CD4-positive, CD25-positive, alpha-beta regulatory T cell (primary cell): ENCODE results near the gene SLC25A34. TPM values are rescaled to one million over a fixed set of nuclear protein-coding genes. Genes with fewer than 3 reads are reported as not detected.

ENCODE experiments used
- ATAC-seq, 2 donors: fragments of 150-1000 bp; cut with Tn5 transposase; one replicate each; pipeline ENCODE4 v1.10.0; 2021; ENCODE audit warnings: low read depth in 2 of 2, moderate number of reproducible peaks in 2 of 2, moderate library complexity in 1 of 2
- DNase-seq, 3 donors: peaks; one replicate each; pipeline versions ENCODE4 v3.0.0 to v3.0.0-alpha.2; 2012 to 2022; ENCODE audit warnings: mixed read lengths in 1 of 3
- H3K27ac ChIP-seq: one replicate; pipeline ENCODE4 v1.7.0; 2013; ENCODE audit warnings: mild to moderate bottlenecking, low read length; ENCODE audit not compliant: insufficient read depth, poor library complexity, severe bottlenecking
- H3K27me3 ChIP-seq: one replicate; pipeline ENCODE4 v1.7.0; 2013; ENCODE audit warnings: low read length; ENCODE audit not compliant: control insufficient read depth, insufficient read depth
- H3K36me3 ChIP-seq: one replicate; pipeline ENCODE4 v1.7.0; 2013; ENCODE audit warnings: mild to moderate bottlenecking, low read length, moderate library complexity; ENCODE audit not compliant: control insufficient read depth, insufficient read depth
- H3K4me1 ChIP-seq: 2 replicates; pipeline ENCODE4 v1.7.0; 2013; ENCODE audit warnings: mild to moderate bottlenecking, low read length; ENCODE audit not compliant: insufficient read depth, control insufficient read depth, poor library complexity, severe bottlenecking
- H3K4me3 ChIP-seq: one replicate; pipeline ENCODE4 v1.7.0; 2013; ENCODE audit warnings: low read depth, mild to moderate bottlenecking, low read length, moderate library complexity
- H3K9me3 ChIP-seq, 2 experiments: 1 replicate in 1 of 2; 2 replicates in 1 of 2; pipeline ENCODE4 v1.7.0; 2013; ENCODE audit warnings: low read length in 2 of 2, mild to moderate bottlenecking in 1 of 2, moderate library complexity in 1 of 2; ENCODE audit not compliant: control insufficient read depth in 2 of 2
- H3K27ac Mint-ChIP-seq, 3 donors: one replicate each; pipeline ENCODE4 v1.8.0; 2020 to 2022; ENCODE audit warnings: mild to moderate bottlenecking in 3 of 3, mixed read lengths in 3 of 3, moderate library complexity in 2 of 3
- H3K27me3 Mint-ChIP-seq: one replicate; pipeline ENCODE4 v1.8.0; 2022; ENCODE audit warnings: mild to moderate bottlenecking, mixed read lengths
- H3K36me3 Mint-ChIP-seq: one replicate; pipeline ENCODE4 v1.8.0; 2020; ENCODE audit warnings: mixed read lengths
- H3K4me1 Mint-ChIP-seq, 4 donors: one replicate each; pipeline ENCODE4 v1.8.0; 2020 to 2022; ENCODE audit warnings: mixed read lengths in 4 of 4, mild to moderate bottlenecking in 1 of 4
- H3K4me3 Mint-ChIP-seq, 4 donors: one replicate each; pipeline ENCODE4 v1.8.0; 2020 to 2022; ENCODE audit warnings: mild to moderate bottlenecking in 4 of 4, mixed read lengths in 4 of 4, moderate library complexity in 3 of 4
- H3K9me3 Mint-ChIP-seq, 7 donors: one replicate each; pipeline ENCODE4 v1.8.0; 2020 to 2022; ENCODE audit warnings: mixed read lengths in 7 of 7, mild to moderate bottlenecking in 3 of 7, moderate library complexity in 2 of 7
- polyA plus RNA-seq, 4 donors: library from polyadenylated mRNA; unstranded; fragments of 300-500 nt; fragmentation: Illumina TruSeq; gene quantifications; one replicate each; pipeline ENCODE4 v1.2.3, GENCODE V29; 2021
- total RNA-seq: library from RNA; stranded (reverse); gene quantifications from one replicate; pipeline ENCODE4 v1.2.3, GENCODE V29; 2022

SLC25A34 gene
- total and polyA plus RNA-seq, 5 donors from 2014 or later = 1.8 TPM; not detected in 4

DNA sequence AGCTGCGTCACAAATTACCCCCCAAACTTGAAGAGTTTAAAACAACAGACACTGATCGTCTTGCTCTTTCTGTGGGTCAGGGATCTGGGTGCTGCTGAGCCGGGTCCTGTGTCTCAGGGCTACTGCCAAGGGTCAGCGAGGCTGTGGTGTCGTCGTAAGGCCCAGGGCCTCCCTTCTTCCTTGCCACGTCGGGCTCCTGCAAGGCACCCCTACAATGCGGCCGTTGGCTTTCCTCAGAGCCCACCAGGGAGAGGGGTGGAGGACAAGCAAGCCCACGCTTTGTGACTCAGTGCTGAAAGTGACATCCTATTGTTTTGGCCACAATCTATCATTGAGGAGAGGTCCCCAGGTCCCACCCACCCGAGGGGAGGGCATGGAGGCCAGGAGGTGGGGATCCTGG is 14.9 kb downstream of the SLC25A34 start:
- no peak for ATAC-seq

DNA sequence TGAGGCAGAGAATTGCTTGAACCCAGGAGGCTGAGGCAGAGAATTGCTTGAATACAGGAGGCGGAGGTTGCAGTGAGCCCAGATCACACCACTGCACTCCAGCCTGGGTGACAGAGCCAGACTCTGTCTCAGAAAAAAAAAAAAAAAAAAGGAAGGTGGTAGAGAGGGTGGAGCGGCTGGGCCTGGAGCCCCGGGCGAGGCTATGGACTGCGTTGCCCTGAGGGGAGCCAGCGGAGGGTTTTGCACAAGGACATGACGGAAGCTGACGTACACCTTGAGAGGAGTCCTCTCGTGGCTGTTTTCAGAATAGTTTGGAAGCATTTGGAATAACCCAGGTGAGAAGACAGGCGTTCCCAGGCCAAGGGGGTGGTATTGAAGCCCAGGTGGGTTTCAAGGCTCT is 15.7 kb downstream of the SLC25A34 start:
- no peaks in the 10 kb centered on the region for H3K27me3 ChIP-seq
- Mint-ChIP-seq H3K9me3 (peaks cover 0 to 2% (median 0%) of the 10 kb centered on the region in 7 donors), H3K4me3 (no peak overlapping the region), H3K27ac (no peak overlapping the region), H3K36me3 (no peaks in the 10 kb centered on the region), H3K27me3 (peaks cover 20% of the 10 kb centered on the region), H3K4me1 (peaks cover 0 to 6% (median 5%) of the 10 kb centered on the region in 4 donors)
- H3K27ac ChIP-seq = no peak overlapping the region
- H3K4me3 ChIP-seq = no peak overlapping the region
- H3K36me3 ChIP-seq = no peaks in the 10 kb centered on the region
- DNase-seq (no peak), ATAC-seq (no peak)
- peaks cover 6% of the 10 kb centered on the region for H3K4me1 ChIP-seq
- H3K9me3 ChIP-seq = no peaks in the 10 kb centered on the region

More for the DNA sequence above, 14.9 kb downstream of the SLC25A34 start:
- H3K36me3 ChIP-seq = no peaks in the 10 kb centered on the region
- no peak for DNase-seq
- H3K4me3 Mint-ChIP-seq = no peak overlapping the region
- H3K4me3 ChIP-seq = no peak overlapping the region
- H3K27me3 ChIP-seq = no peaks in the 10 kb centered on the region
- no peak overlapping the region for H3K27ac Mint-ChIP-seq
- H3K27ac ChIP-seq = no peak overlapping the region
- no peaks in the 10 kb centered on the region for H3K36me3 Mint-ChIP-seq
- H3K9me3 ChIP-seq = no peaks in the 10 kb centered on the region
- peaks cover 0 to 2% (median 0%) of the 10 kb centered on the region in 7 donors for H3K9me3 Mint-ChIP-seq
- no peaks in the 10 kb centered on the region for H3K4me1 Mint-ChIP-seq
- peaks cover 12% of the 10 kb centered on the region for H3K27me3 Mint-ChIP-seq
- H3K4me1 ChIP-seq = no peaks in the 10 kb centered on the region

DNA sequence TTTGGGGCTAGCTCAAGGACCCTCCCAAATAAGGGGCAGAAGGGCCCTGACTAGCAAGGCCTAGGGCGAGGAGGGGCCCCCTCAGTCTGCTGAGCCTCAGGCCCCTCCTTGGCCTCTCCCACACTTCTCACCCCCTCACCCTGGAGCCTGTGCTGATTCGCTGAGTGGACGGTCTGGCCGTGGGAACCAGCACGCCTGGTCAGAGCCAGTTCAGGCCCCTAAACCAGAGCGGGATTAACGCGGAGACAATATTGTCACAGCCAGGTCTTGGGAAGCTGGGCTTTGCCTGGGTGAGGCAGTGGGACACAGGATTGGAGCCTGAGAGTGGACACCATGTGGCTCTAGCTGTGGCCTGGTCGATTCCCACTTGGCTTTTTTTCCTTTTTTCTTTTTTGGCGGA is 17.7 kb downstream of the SLC25A34 start:
- H3K4me3 ChIP-seq = no peak overlapping the region
- peaks cover 0 to 16% (median 8%) of the 10 kb centered on the region in 4 donors for H3K4me1 Mint-ChIP-seq
- H3K9me3 Mint-ChIP-seq = peaks cover 0 to 2% (median 0%) of the 10 kb centered on the region in 7 donors
- peaks cover 35% of the 10 kb centered on the region for H3K27me3 Mint-ChIP-seq
- no peaks in the 10 kb centered on the region for H3K9me3 ChIP-seq
- H3K27ac ChIP-seq = no peak overlapping the region
- H3K27me3 ChIP-seq = peaks cover 5% of the 10 kb centered on the region
- H3K36me3 Mint-ChIP-seq = no peaks in the 10 kb centered on the region
- H3K4me1 ChIP-seq = peaks cover 6% of the 10 kb centered on the region
- no peaks in the 10 kb centered on the region for H3K36me3 ChIP-seq
- H3K27ac Mint-ChIP-seq = peak overlapping the region in 1 of 3 donors; percentile 20
- ATAC-seq (no peak), DNase-seq (no peak)
- H3K4me3 Mint-ChIP-seq = no peak overlapping the region

- Histone ChIP-seq H3K36me3 (no peaks in the 10 kb centered on the region), H3K9me3 (no peaks in the 10 kb centered on the region), H3K4me1 (peaks cover 14% of the 10 kb centered on the region), H3K27ac (no peak overlapping the region), H3K4me3 (no peak overlapping the region), H3K27me3 (peaks cover 5% of the 10 kb centered on the region)
- ATAC-seq = no peak
- Mint-ChIP-seq H3K27ac (no peak overlapping the region), H3K27me3 (peaks cover 43% of the 10 kb centered on the region), H3K36me3 (no peaks in the 10 kb centered on the region), H3K9me3 (peaks cover 0 to 2% (median 0%) of the 10 kb centered on the region in 7 donors), H3K4me1 (peaks cover 0 to 19% (median 8%) of the 10 kb centered on the region in 4 donors), H3K4me3 (no peak overlapping the region)
- DNase-seq = no peak
Measured at GRCh38 chr1:15755021-15755645, 19.1 kb downstream of the SLC25A34 start.

DNA sequence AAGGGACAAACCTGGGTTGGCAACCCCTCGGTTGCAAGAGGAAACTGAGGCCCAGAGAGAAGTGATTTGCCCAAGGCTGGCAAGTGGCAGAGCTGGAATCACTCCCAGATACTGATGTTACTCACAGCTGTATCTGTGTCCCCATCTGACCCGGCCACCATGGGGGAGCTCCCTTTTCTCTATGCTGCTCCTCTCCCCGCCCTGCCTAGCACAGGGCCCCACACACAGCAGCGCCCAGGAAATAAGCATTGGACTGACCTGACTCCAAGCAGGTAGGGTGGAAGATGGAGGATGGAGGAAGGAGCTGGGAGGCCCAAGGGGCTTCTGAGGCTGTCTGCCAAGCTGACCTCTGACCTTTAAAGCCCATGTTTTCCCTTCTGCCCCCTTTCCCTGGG is 19.6 kb downstream of the SLC25A34 start:
- no peak overlapping the region for H3K4me3 Mint-ChIP-seq
- H3K27me3 ChIP-seq = peaks cover 5% of the 10 kb centered on the region
- no peak for ATAC-seq
- no peaks in the 10 kb centered on the region for H3K36me3 Mint-ChIP-seq
- DNase-seq = no peak
- H3K27ac ChIP-seq = no peak overlapping the region
- H3K27ac Mint-ChIP-seq = no peak overlapping the region
- peaks cover 46% of the 10 kb centered on the region for H3K27me3 Mint-ChIP-seq
- no peaks in the 10 kb centered on the region for H3K36me3 ChIP-seq
- H3K4me1 Mint-ChIP-seq = peaks cover 0 to 19% (median 8%) of the 10 kb centered on the region in 4 donors
- H3K4me1 ChIP-seq = peaks cover 14% of the 10 kb centered on the region
- H3K9me3 Mint-ChIP-seq = peaks cover 0 to 2% (median 0%) of the 10 kb centered on the region in 7 donors
- H3K9me3 ChIP-seq = no peaks in the 10 kb centered on the region
- no peak overlapping the region for H3K4me3 ChIP-seq

DNA sequence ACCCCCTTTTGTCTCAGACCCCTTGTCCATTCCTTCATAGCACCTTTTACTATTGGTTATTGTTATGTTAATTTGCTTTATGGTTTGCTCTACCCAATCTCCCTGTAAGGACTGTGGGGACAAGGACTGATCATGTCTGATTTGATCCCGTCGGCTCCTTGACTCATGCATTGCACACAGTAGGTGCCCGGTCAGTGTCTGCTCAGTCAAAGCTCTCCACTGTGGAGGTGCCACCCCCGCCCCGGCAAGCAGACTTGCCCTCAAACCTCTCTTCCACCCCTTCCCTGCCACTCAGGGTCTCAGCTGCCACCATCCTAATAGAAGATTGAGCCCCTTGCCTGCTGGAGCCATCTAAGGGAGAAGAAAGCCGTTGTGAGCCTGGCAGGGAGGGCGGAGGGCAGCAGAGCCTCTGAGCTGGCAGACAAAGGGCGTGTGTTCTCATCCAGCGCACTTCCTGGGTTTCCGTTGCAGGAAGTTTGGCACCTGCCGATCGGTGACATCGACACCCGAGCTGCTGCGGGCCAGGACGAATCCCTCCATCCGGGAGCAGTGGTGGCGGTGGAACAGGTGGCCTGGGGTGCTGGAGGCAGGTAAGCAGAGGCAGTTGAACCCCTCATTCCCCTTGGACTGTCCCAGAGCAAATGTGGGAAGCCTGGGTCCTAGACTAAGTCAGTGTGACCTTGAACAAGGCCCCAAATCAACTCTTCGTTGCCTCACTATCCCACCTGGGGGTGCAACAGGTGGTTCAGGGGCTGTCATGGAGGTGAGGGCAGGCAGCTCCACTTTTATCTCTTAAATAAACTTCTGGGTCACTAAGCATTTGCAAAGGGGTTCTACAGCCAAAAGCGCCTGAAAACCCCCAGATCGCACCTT is 20.3 kb downstream of the SLC25A34 start:
- Mint-ChIP-seq H3K27me3 (peaks cover 54% of the 10 kb centered on the region), H3K4me1 (peaks cover 0 to 19% (median 8%) of the 10 kb centered on the region in 4 donors), H3K27ac (no peak overlapping the region), H3K4me3 (peak overlapping the region in 2 of 4 donors; percentile 12 to 24), H3K36me3 (no peaks in the 10 kb centered on the region), H3K9me3 (peaks cover 0 to 2% (median 0%) of the 10 kb centered on the region in 7 donors)
- Histone ChIP-seq H3K36me3 (no peaks in the 10 kb centered on the region), H3K4me1 (peaks cover 14% of the 10 kb centered on the region), H3K9me3 (no peaks in the 10 kb centered on the region), H3K27me3 (peaks cover 6% of the 10 kb centered on the region), H3K4me3 (no peak overlapping the region), H3K27ac (no peak overlapping the region)
- DNase-seq (peak in 1 of 3 donors; percentile 18), ATAC-seq (peak in 1 of 2 donors; percentile 10)

- H3K36me3 Mint-ChIP-seq = no peaks in the 10 kb centered on the region
- no peak for ATAC-seq
- Histone ChIP-seq H3K36me3 (no peaks in the 10 kb centered on the region), H3K27me3 (peaks cover 6% of the 10 kb centered on the region), H3K9me3 (no peaks in the 10 kb centered on the region), H3K4me1 (peaks cover 14% of the 10 kb centered on the region), H3K4me3 (no peak overlapping the region), H3K27ac (no peak overlapping the region)
- H3K4me3 Mint-ChIP-seq = peak overlapping the region in 2 of 4 donors; percentile 48 to 59
- H3K9me3 Mint-ChIP-seq = peaks cover 0 to 1% (median 0%) of the 10 kb centered on the region in 7 donors
- no peak for DNase-seq
- H3K4me1 Mint-ChIP-seq = peaks cover 0 to 19% (median 9%) of the 10 kb centered on the region in 4 donors
- peaks cover 59% of the 10 kb centered on the region for H3K27me3 Mint-ChIP-seq
- no peak overlapping the region for H3K27ac Mint-ChIP-seq
Measured at GRCh38 chr1:15757016-15757543, 21.0 kb downstream of the SLC25A34 start.
